ENCODE results near the gene SMG9. TPM values are rescaled to one million over a fixed set of nuclear protein-coding genes. Genes with fewer than 3 reads are reported as not detected.

The SMG9 gene
- total RNA-seq, 3 donors from 2014 or later, result 32.2 to 41.4 (median 34.7) TPM

- Histone ChIP-seq H3K9me3 (no peaks in the 10 kb centered on the region), H3K4me1 (ENCODE audit: low read depth) (peaks cover 12% of the 10 kb centered on the region), H3K4me3 (no peak overlapping the region), H3K36me3 (ENCODE audit: low read depth) (no peaks in the 10 kb centered on the region)
- ATAC-seq, result no peak
- DNase-seq, result no peak
- intact Hi-C loops (cut with DNase I, micrococcal nuclease), result no loop called here
- no peak for TF ChIP-seq CTCF (IDR thresholded peaks at IDR 0.05)
Observed at GRCh38 chr19:43760941-43761340, 6.2 kb upstream of the SMG9 start.

- intact Hi-C loops (cut with DNase I, micrococcal nuclease), result no loop called here
- Histone ChIP-seq H3K36me3 (ENCODE audit: low read depth) (peaks cover 4% of the 10 kb centered on the region), H3K4me3 (no peak overlapping the region), H3K9me3 (no peaks in the 10 kb centered on the region), H3K4me1 (ENCODE audit: low read depth) (peaks cover 3% of the 10 kb centered on the region)
- TF ChIP-seq CTCF (IDR thresholded peaks at IDR 0.05), result no peak
- ATAC-seq (no peak), DNase-seq (no peak)
Observed at GRCh38 chr19:43759515-43759914, 4.8 kb upstream of the SMG9 start.

- Histone ChIP-seq H3K9me3 (no peaks in the 10 kb centered on the region), H3K4me3 (peak overlapping the region; percentile 45), H3K36me3 (ENCODE audit: low read depth) (peaks cover 5% of the 10 kb centered on the region), H3K4me1 (ENCODE audit: low read depth) (peaks cover 16% of the 10 kb centered on the region)
- no peak for TF ChIP-seq CTCF (IDR thresholded peaks at IDR 0.05)
- peak; percentile 89 to 91 (median 90) for DNase-seq
- ATAC-seq, result peak; percentile 55
- intact Hi-C loops (cut with DNase I, micrococcal nuclease), result no loop called here
Observed at GRCh38 chr19:43755256-43755801, 567 bp upstream of the SMG9 start.

- TF ChIP-seq CTCF (IDR thresholded peaks at IDR 0.05), result no peak
- peaks cover 16% of the 10 kb centered on the region for H3K4me1 ChIP-seq (ENCODE audit: low read depth)
- no peaks in the 10 kb centered on the region for H3K9me3 ChIP-seq
- H3K36me3 ChIP-seq (ENCODE audit: low read depth), result peaks cover 11% of the 10 kb centered on the region
- H3K4me3 ChIP-seq, result peak overlapping the region; percentile 45
- intact Hi-C loops (cut with DNase I, micrococcal nuclease), result no loop called here
- ATAC-seq (no peak), DNase-seq (no peak)
Observed at GRCh38 chr19:43754253-43754502, 584 bp downstream of the SMG9 start.

- DNase-seq (no peak), ATAC-seq (no peak)
- peaks cover 16% of the 10 kb centered on the region for H3K4me1 ChIP-seq (ENCODE audit: low read depth)
- no peaks in the 10 kb centered on the region for H3K9me3 ChIP-seq
- H3K36me3 ChIP-seq (ENCODE audit: low read depth), result peaks cover 11% of the 10 kb centered on the region
- no peak overlapping the region for H3K4me3 ChIP-seq
- no peak for TF ChIP-seq CTCF (IDR thresholded peaks at IDR 0.05)
- intact Hi-C loops (cut with DNase I, micrococcal nuclease), result no loop called here
Observed at GRCh38 chr19:43752287-43752875, 2.4 kb downstream of the SMG9 start.
